Astrocyte (in vitro differentiated cells and primary cell): ENCODE results near the gene EPO. TPM values are rescaled to one million over a fixed set of nuclear protein-coding genes. Genes with fewer than 3 reads are reported as not detected.

Source experiments
- DNase-seq: peaks from one replicate; pipeline ENCODE4 v3.0.0-alpha.2; 2010; ENCODE audit warnings: low read depth
- FAIRE-seq: peaks from 2 replicates; lab custom pipeline; 2011; peaks lifted over from hg19 to GRCh38; lab: Jason Lieb, UNC
- H2AFZ ChIP-seq: 2 replicates; pipeline ENCODE4 v1.6.0; 2012; ENCODE audit warnings: low read depth, low read length, inconsistent platforms
- H3K27ac ChIP-seq: 2 replicates; pipeline ENCODE4 v1.5.1; 2011; ENCODE audit warnings: low read depth, low read length, inconsistent platforms
- H3K27me3 ChIP-seq: 2 replicates; pipeline ENCODE4 v1.6.0; 2011; ENCODE audit warnings: low read length, inconsistent platforms; ENCODE audit not compliant: insufficient read depth
- H3K36me3 ChIP-seq: 2 replicates; pipeline ENCODE4 v1.5.1; 2011; ENCODE audit warnings: low read length, inconsistent platforms; ENCODE audit not compliant: insufficient read depth
- H3K4me1 ChIP-seq: 2 replicates; pipeline ENCODE4 v1.5.1; 2011; ENCODE audit warnings: low read length, inconsistent platforms; ENCODE audit not compliant: insufficient read depth
- H3K4me2 ChIP-seq: 2 replicates; pipeline ENCODE4 v1.6.0; 2012; ENCODE audit warnings: low read length, inconsistent platforms
- H3K4me3 ChIP-seq: 2 replicates; pipeline ENCODE4 v1.5.1; 2011; ENCODE audit warnings: low read depth, mild to moderate bottlenecking, low read length, inconsistent platforms; ENCODE audit not compliant: insufficient read depth
- H3K79me2 ChIP-seq: 2 replicates; pipeline ENCODE4 v1.6.0; 2012; ENCODE audit warnings: mild to moderate bottlenecking, low read length, inconsistent platforms; ENCODE audit not compliant: insufficient read depth
- H3K9ac ChIP-seq: 2 replicates; pipeline ENCODE4 v1.6.0; 2012; ENCODE audit warnings: mild to moderate bottlenecking, low read length, inconsistent platforms
- H3K9me3 ChIP-seq: 2 replicates; pipeline ENCODE4 v1.5.1; 2012; ENCODE audit warnings: low read depth, mild to moderate bottlenecking, low read length, inconsistent platforms; ENCODE audit not compliant: insufficient read depth
- H4K20me1 ChIP-seq: 2 replicates; pipeline ENCODE4 v1.6.0; 2012; ENCODE audit warnings: low read length, inconsistent platforms; ENCODE audit not compliant: insufficient read depth
- H3K27ac Mint-ChIP-seq: one replicate; pipeline ENCODE4 v1.8.0; 2021; ENCODE audit warnings: mild to moderate bottlenecking, mixed read lengths; ENCODE audit not compliant: unreplicated experiment
- H3K27me3 Mint-ChIP-seq: one replicate; pipeline ENCODE4 v1.8.0; 2021; ENCODE audit warnings: low read depth, mixed read lengths; ENCODE audit not compliant: unreplicated experiment
- H3K36me3 Mint-ChIP-seq: one replicate; pipeline ENCODE4 v1.8.0; 2021; ENCODE audit warnings: low read depth, mixed read lengths; ENCODE audit not compliant: unreplicated experiment
- H3K4me1 Mint-ChIP-seq: one replicate; pipeline ENCODE4 v1.8.0; 2021; ENCODE audit warnings: low read depth, mixed read lengths; ENCODE audit not compliant: unreplicated experiment
- H3K4me3 Mint-ChIP-seq: one replicate; pipeline ENCODE4 v1.8.0; 2021; ENCODE audit warnings: mild to moderate bottlenecking, moderate library complexity, mixed read lengths; ENCODE audit not compliant: unreplicated experiment
- H3K9me3 Mint-ChIP-seq: one replicate; pipeline ENCODE4 v1.8.0; 2021; ENCODE audit warnings: mild to moderate bottlenecking, mixed read lengths; ENCODE audit not compliant: unreplicated experiment
- EZH2 ChIP-seq: IDR thresholded peaks from 2 replicates; pipeline ENCODE4 v1.6.1; 2012; ENCODE audit warnings: mild to moderate bottlenecking, low read length, inconsistent platforms; ENCODE audit not compliant: insufficient read depth
- total RNA-seq: library from RNA; stranded (reverse); gene quantifications from 2 replicates; pipeline ENCODE4 v1.2.1, GENCODE V29; 2021
- TF ChIP-seq, protein P1 (sequence below): IDR thresholded peaks from 2 replicates; pipeline ENCODE4 v1.5.1; 2011; ENCODE audit warnings: low read depth, mild to moderate bottlenecking, inconsistent platforms, low read length, moderate library complexity; ENCODE audit not compliant: insufficient read depth

EPO gene
- total RNA-seq, 1 donor from 2014 or later: not detected

DNA sequence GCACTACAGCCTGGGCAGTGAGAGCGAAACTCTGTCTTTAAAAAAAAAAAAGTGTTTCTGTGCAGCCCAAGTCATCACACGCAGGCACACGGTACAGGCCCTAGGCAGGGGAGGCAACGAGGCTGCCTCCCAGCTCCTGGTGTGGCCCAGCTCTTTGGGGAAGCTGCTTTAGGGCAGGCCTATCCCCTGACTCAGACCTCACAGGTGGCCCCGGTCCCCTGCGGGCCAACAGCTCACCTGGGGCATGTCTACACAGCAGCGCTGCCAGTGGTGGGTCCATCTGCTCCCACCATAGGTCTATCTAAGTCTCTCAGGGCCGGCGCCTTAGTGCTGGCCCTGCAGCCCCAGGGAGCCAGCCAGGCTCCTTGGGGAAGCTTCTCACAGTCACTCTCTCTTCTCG lies 44.6 kb downstream of the EPO start:
- H2AFZ ChIP-seq: no peak overlapping the region
- no peak overlapping the region for H3K4me3 ChIP-seq
- FAIRE-seq (no peak), DNase-seq (no peak)
- H3K4me1 Mint-ChIP-seq: no peaks in the 10 kb centered on the region
- peaks cover 3% of the 10 kb centered on the region for H3K9me3 Mint-ChIP-seq
- H3K9ac ChIP-seq: no peak overlapping the region
- H4K20me1 ChIP-seq: no peaks in the 10 kb centered on the region
- no peaks in the 10 kb centered on the region for H3K4me1 ChIP-seq
- no peaks in the 10 kb centered on the region for H3K36me3 Mint-ChIP-seq
- no peaks in the 10 kb centered on the region for H3K79me2 ChIP-seq
- no peak overlapping the region for H3K4me3 Mint-ChIP-seq
- peaks cover 8% of the 10 kb centered on the region for H3K27me3 ChIP-seq
- H3K4me2 ChIP-seq: no peak overlapping the region
- no peak overlapping the region for H3K27ac ChIP-seq
- peaks cover 41% of the 10 kb centered on the region for H3K27me3 Mint-ChIP-seq
- H3K9me3 ChIP-seq: no peaks in the 10 kb centered on the region
- H3K36me3 ChIP-seq: no peaks in the 10 kb centered on the region
- TF ChIP-seq, protein P1, sequence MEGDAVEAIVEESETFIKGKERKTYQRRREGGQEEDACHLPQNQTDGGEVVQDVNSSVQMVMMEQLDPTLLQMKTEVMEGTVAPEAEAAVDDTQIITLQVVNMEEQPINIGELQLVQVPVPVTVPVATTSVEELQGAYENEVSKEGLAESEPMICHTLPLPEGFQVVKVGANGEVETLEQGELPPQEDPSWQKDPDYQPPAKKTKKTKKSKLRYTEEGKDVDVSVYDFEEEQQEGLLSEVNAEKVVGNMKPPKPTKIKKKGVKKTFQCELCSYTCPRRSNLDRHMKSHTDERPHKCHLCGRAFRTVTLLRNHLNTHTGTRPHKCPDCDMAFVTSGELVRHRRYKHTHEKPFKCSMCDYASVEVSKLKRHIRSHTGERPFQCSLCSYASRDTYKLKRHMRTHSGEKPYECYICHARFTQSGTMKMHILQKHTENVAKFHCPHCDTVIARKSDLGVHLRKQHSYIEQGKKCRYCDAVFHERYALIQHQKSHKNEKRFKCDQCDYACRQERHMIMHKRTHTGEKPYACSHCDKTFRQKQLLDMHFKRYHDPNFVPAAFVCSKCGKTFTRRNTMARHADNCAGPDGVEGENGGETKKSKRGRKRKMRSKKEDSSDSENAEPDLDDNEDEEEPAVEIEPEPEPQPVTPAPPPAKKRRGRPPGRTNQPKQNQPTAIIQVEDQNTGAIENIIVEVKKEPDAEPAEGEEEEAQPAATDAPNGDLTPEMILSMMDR: no peak
- no peak for TF ChIP-seq EZH2
- no peak overlapping the region for H3K27ac Mint-ChIP-seq

DNA sequence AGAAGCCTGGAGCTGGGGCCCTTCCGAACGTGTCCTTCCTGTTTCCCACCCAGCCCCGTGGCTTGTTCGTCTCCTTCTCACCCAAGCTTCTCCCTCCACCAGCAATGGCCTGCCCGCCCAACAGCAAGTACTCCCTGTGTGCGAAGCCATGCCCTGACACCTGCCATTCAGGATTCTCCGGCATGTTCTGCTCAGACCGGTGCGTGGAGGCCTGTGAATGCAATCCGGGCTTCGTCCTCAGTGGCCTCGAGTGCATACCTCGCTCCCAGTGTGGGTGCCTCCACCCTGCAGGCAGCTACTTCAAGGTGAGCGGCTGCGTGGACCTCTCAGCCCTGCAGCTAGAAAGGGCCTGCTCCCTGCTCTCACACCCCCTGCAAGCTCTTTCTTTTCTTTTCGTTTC lies 45.0 kb downstream of the EPO start:
- H2AFZ ChIP-seq: no peak overlapping the region

DNA sequence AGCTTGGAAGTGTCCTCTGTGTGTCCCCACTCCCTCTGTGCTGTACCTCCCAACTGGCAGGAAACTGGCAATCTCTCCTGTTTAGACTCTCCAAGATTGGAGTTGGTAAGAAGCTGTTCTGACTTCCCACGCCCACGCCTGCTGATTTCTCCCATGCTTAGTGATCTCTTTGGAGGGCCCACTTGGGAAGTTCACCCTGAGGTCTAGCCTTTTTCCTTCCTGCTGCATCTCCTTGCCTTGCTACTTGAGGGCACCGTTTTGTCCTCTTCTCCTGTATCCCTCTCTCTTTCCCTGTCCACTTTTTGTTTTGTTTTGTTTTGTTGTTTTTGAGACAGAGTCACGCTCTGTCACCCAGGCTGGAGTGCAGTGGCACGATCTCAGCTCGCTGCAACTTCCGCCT lies 48.5 kb downstream of the EPO start:
- no peak overlapping the region for H3K27ac ChIP-seq
- H3K4me2 ChIP-seq: no peak overlapping the region
- H3K79me2 ChIP-seq: no peaks in the 10 kb centered on the region
- TF ChIP-seq EZH2: no peak
- TF ChIP-seq, protein P1: no peak
- H3K4me3 ChIP-seq: no peak overlapping the region
- H3K27me3 ChIP-seq: no peaks in the 10 kb centered on the region
- Mint-ChIP-seq H3K4me1 (no peaks in the 10 kb centered on the region), H3K9me3 (peaks cover 4% of the 10 kb centered on the region), H3K4me3 (no peak overlapping the region), H3K27ac (no peak overlapping the region), H3K36me3 (no peaks in the 10 kb centered on the region), H3K27me3 (peaks cover 38% of the 10 kb centered on the region)
- H3K4me1 ChIP-seq: no peaks in the 10 kb centered on the region
- no peaks in the 10 kb centered on the region for H3K9me3 ChIP-seq
- no peak for FAIRE-seq
- no peak overlapping the region for H3K9ac ChIP-seq
- no peak overlapping the region for H2AFZ ChIP-seq
- H4K20me1 ChIP-seq: no peaks in the 10 kb centered on the region
- DNase-seq: no peak
- H3K36me3 ChIP-seq: no peaks in the 10 kb centered on the region

More for the DNA sequence above, 45.0 kb downstream of the EPO start:
- H3K36me3 ChIP-seq: no peaks in the 10 kb centered on the region
- no peaks in the 10 kb centered on the region for H3K9me3 ChIP-seq
- Mint-ChIP-seq H3K27ac (no peak overlapping the region), H3K36me3 (no peaks in the 10 kb centered on the region), H3K4me1 (no peaks in the 10 kb centered on the region), H3K4me3 (no peak overlapping the region), H3K9me3 (peaks cover 4% of the 10 kb centered on the region), H3K27me3 (peaks cover 38% of the 10 kb centered on the region)
- H3K27ac ChIP-seq: no peak overlapping the region
- H3K79me2 ChIP-seq: no peaks in the 10 kb centered on the region
- peaks cover 5% of the 10 kb centered on the region for H3K27me3 ChIP-seq
- no peaks in the 10 kb centered on the region for H3K4me1 ChIP-seq
- DNase-seq (no peak), FAIRE-seq (no peak)
- H3K9ac ChIP-seq: no peak overlapping the region
- H4K20me1 ChIP-seq: no peaks in the 10 kb centered on the region
- no peak for TF ChIP-seq EZH2
- TF ChIP-seq, protein P1: no peak
- H3K4me2 ChIP-seq: no peak overlapping the region
- no peak overlapping the region for H3K4me3 ChIP-seq
